ENCODE results near the gene CASP8. TPM values are rescaled to one million over a fixed set of nuclear protein-coding genes. Genes with fewer than 3 reads are reported as not detected.

Gene CASP8
- total RNA-seq, 1 donor, result 23.2 TPM

DNA sequence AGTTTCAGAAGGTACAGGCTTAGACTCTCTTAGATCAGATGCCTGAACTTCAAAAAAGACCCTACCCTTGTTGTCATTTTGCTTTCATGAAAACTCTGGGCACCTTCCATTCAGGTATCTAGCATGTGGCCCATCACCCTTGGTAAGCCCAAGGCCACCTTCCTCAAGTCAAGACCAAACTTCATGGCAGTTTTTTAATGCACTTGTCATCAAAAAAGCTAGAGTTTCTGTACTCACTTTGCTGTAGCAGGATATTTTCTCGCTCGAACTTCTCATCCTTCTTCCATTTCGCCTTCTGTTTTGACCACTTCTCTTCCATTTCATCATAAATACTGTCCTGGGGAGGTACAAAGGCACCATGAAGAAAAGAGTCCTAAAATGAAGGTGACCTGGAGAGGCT lies 48.6 kb downstream of the CASP8 start:
- TF ChIP-seq, protein P1, sequence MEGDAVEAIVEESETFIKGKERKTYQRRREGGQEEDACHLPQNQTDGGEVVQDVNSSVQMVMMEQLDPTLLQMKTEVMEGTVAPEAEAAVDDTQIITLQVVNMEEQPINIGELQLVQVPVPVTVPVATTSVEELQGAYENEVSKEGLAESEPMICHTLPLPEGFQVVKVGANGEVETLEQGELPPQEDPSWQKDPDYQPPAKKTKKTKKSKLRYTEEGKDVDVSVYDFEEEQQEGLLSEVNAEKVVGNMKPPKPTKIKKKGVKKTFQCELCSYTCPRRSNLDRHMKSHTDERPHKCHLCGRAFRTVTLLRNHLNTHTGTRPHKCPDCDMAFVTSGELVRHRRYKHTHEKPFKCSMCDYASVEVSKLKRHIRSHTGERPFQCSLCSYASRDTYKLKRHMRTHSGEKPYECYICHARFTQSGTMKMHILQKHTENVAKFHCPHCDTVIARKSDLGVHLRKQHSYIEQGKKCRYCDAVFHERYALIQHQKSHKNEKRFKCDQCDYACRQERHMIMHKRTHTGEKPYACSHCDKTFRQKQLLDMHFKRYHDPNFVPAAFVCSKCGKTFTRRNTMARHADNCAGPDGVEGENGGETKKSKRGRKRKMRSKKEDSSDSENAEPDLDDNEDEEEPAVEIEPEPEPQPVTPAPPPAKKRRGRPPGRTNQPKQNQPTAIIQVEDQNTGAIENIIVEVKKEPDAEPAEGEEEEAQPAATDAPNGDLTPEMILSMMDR (IDR thresholded peaks at IDR 0.05; ENCODE audit: extremely low read depth, low read depth, low read length), result no peak
- no peak overlapping the region for H3K4me2 ChIP-seq (ENCODE audit: insufficient read depth, low read length)

DNA sequence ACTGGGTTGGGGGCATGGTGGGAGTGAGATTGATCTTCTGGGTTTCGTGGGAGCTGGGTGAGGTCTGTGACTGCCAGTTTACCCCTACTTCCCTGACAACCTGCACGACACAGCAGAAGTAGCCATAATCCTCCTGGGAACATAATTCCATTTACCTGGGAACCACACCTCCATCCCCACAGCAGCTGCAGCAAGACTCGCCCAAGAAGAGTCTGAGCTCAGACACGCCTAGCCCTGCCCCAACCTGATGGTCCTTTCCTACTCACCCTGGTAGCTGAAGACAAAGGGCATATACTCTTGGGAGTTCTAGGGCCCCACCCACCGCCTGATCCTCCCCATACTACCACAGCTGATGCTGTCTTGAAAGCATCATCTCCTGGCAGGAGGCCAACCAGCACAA lies 53.0 kb downstream of the CASP8 start:
- H3K36me3 ChIP-seq (ENCODE audit: insufficient read depth, low read length), result no peaks in the 10 kb centered on the region
- no peaks in the 10 kb centered on the region for H3K27me3 ChIP-seq (ENCODE audit: insufficient read depth, low read length)
- DNase-seq (ENCODE audit: insufficient read length, low spot score, missing footprints), result no peak
- H3K9me3 ChIP-seq (ENCODE audit: low read depth, low read length), result no peaks in the 10 kb centered on the region
- no peak overlapping the region for H2AFZ ChIP-seq (ENCODE audit: low read length)
- H3K4me2 ChIP-seq (ENCODE audit: insufficient read depth, low read length), result no peak overlapping the region
- no peaks in the 10 kb centered on the region for H3K79me2 ChIP-seq (ENCODE audit: insufficient read depth, low read length)
- no peak overlapping the region for H3K27ac ChIP-seq (ENCODE audit: low read depth, low read length)
- H4K20me1 ChIP-seq (ENCODE audit: insufficient read depth, low read length), result no peaks in the 10 kb centered on the region
- no peak overlapping the region for H3K4me3 ChIP-seq (ENCODE audit: insufficient read depth, low read length)
- TF ChIP-seq, protein P1 (IDR thresholded peaks at IDR 0.05; ENCODE audit: extremely low read depth, low read depth, low read length), result no peak
- no peaks in the 10 kb centered on the region for H3K4me1 ChIP-seq (ENCODE audit: insufficient read depth, low read length)

More for the DNA sequence above, 48.6 kb downstream of the CASP8 start:
- H3K9me3 ChIP-seq (ENCODE audit: low read depth, low read length), result no peaks in the 10 kb centered on the region
- H3K79me2 ChIP-seq (ENCODE audit: insufficient read depth, low read length), result no peaks in the 10 kb centered on the region
- no peak overlapping the region for H3K27ac ChIP-seq (ENCODE audit: low read depth, low read length)
- no peak overlapping the region for H3K4me3 ChIP-seq (ENCODE audit: insufficient read depth, low read length)
- H3K4me1 ChIP-seq (ENCODE audit: insufficient read depth, low read length), result no peaks in the 10 kb centered on the region
- no peaks in the 10 kb centered on the region for H4K20me1 ChIP-seq (ENCODE audit: insufficient read depth, low read length)
- DNase-seq (ENCODE audit: insufficient read length, low spot score, missing footprints), result no peak
- H3K36me3 ChIP-seq (ENCODE audit: insufficient read depth, low read length), result no peaks in the 10 kb centered on the region
- H3K27me3 ChIP-seq (ENCODE audit: insufficient read depth, low read length), result no peaks in the 10 kb centered on the region
- no peak overlapping the region for H2AFZ ChIP-seq (ENCODE audit: low read length)

- Histone ChIP-seq H3K27ac (ENCODE audit: low read depth, low read length) (no peak overlapping the region), H3K9me3 (ENCODE audit: low read depth, low read length) (no peaks in the 10 kb centered on the region), H3K4me3 (ENCODE audit: insufficient read depth, low read length) (no peak overlapping the region), H3K27me3 (ENCODE audit: insufficient read depth, low read length) (no peaks in the 10 kb centered on the region), H3K36me3 (ENCODE audit: insufficient read depth, low read length) (no peaks in the 10 kb centered on the region), H3K4me1 (ENCODE audit: insufficient read depth, low read length) (no peaks in the 10 kb centered on the region), H4K20me1 (ENCODE audit: insufficient read depth, low read length) (no peaks in the 10 kb centered on the region), H3K79me2 (ENCODE audit: insufficient read depth, low read length) (no peaks in the 10 kb centered on the region), H2AFZ (ENCODE audit: low read length) (no peak overlapping the region), H3K4me2 (ENCODE audit: insufficient read depth, low read length) (no peak overlapping the region)
- TF ChIP-seq, protein P1 (IDR thresholded peaks at IDR 0.05; ENCODE audit: extremely low read depth, low read depth, low read length), result no peak
- no peak for DNase-seq (ENCODE audit: insufficient read length, low spot score, missing footprints)
These were observed 59.2 kb downstream of the CASP8 start for GRCh38 chr2:201319511-201319910.

DNA sequence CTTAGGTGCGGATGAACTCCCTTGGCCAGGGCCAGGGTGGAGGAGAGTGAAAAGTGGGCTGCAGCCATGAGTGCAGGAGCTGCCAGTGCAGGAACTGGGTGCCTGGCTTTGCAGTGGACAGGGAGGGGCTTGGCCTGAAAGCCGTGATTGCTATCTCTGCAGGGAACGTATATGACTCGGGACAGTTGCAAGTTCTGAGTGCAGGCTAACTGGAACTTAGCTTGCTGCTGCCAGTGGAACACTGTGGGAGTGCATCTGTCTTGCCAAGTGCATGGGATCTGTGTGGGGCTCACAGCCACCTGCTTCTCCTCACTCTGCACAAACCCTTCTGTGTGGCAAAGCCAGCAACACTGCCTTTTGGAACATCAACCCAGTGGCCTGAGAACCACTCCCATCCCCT lies 59.9 kb downstream of the CASP8 start:
- TF ChIP-seq, protein P1 (IDR thresholded peaks at IDR 0.05; ENCODE audit: extremely low read depth, low read depth, low read length), result no peak
- no peak overlapping the region for H2AFZ ChIP-seq (ENCODE audit: low read length)
- H3K4me2 ChIP-seq (ENCODE audit: insufficient read depth, low read length), result no peak overlapping the region
- no peaks in the 10 kb centered on the region for H3K79me2 ChIP-seq (ENCODE audit: insufficient read depth, low read length)
- H3K4me3 ChIP-seq (ENCODE audit: insufficient read depth, low read length), result no peak overlapping the region
- H3K27ac ChIP-seq (ENCODE audit: low read depth, low read length), result no peak overlapping the region
- no peaks in the 10 kb centered on the region for H3K9me3 ChIP-seq (ENCODE audit: low read depth, low read length)
- no peaks in the 10 kb centered on the region for H3K36me3 ChIP-seq (ENCODE audit: insufficient read depth, low read length)
- H3K27me3 ChIP-seq (ENCODE audit: insufficient read depth, low read length), result no peaks in the 10 kb centered on the region
- DNase-seq (ENCODE audit: insufficient read length, low spot score, missing footprints), result no peak
- H3K4me1 ChIP-seq (ENCODE audit: insufficient read depth, low read length), result no peaks in the 10 kb centered on the region
- no peaks in the 10 kb centered on the region for H4K20me1 ChIP-seq (ENCODE audit: insufficient read depth, low read length)

All from osteoblast (primary cell).